Activated naive CD4-positive, alpha-beta T cell treated with anti-CD3 and anti-CD28 coated beads, Interleukin-2, amount 10 ng/mL, durations not matched to agents 7 days and 5 days (primary cell): ENCODE measurements around the gene RENBP.

Experiments
- CTCF ChIA-PET: fragments of 350-600 bp; sonication (Branson Sonifier 250); formaldehyde crosslinking; loops from one replicate; lab custom pipeline; 2021; ENCODE audit warnings: antibody characterized with exemption; lab: Charles Lee
- DNase-seq: peaks from one replicate; pipeline ENCODE4 v3.0.0-alpha.2; 2020
- H3K27ac Mint-ChIP-seq: one replicate; pipeline ENCODE4 v1.8.0; 2021; ENCODE audit warnings: mild to moderate bottlenecking, moderate library complexity, mixed read lengths
- H3K27me3 Mint-ChIP-seq: one replicate; pipeline ENCODE4 v1.8.0; 2021; ENCODE audit warnings: mild to moderate bottlenecking, mixed read lengths
- H3K36me3 Mint-ChIP-seq: one replicate; pipeline ENCODE4 v1.8.0; 2021; ENCODE audit warnings: mixed read lengths
- H3K4me1 Mint-ChIP-seq: one replicate; pipeline ENCODE4 v1.8.0; 2021; ENCODE audit warnings: mixed read lengths
- H3K4me3 Mint-ChIP-seq: one replicate; pipeline ENCODE4 v1.8.0; 2021; ENCODE audit warnings: mild to moderate bottlenecking, moderate library complexity, mixed read lengths
- H3K9me3 Mint-ChIP-seq: one replicate; pipeline ENCODE4 v1.8.0; 2021; ENCODE audit warnings: mixed read lengths

RENBP gene

GRCh38 chrX:153921070-153921469 is 23.4 kb downstream of the RENBP start:
- Mint-ChIP-seq H3K27ac (no peak overlapping the region), H3K4me3 (no peak overlapping the region), H3K36me3 (peaks cover 44% of the 10 kb centered on the region), H3K4me1 (peaks cover 23% of the 10 kb centered on the region), H3K9me3 (no peaks in the 10 kb centered on the region), H3K27me3 (no peaks in the 10 kb centered on the region)
- CTCF ChIA-PET = interaction anchor here (1.4 to 14.7 kb wide), 2 partner anchors 10 to 27 kb away, joined by 4 to 241 read pairs; partner anchors contain the start of gene RENBP
- no peak for DNase-seq

GRCh38 chrX:153920546-153920945 is 23.9 kb downstream of the RENBP start:
- CTCF ChIA-PET = interaction anchor here (1.4 to 14.7 kb wide), 2 partner anchors 9 to 28 kb away, joined by 4 to 241 read pairs; partner anchors contain the start of gene RENBP
- H3K4me3 Mint-ChIP-seq = no peak overlapping the region
- H3K27ac Mint-ChIP-seq = no peak overlapping the region
- peaks cover 47% of the 10 kb centered on the region for H3K36me3 Mint-ChIP-seq
- H3K27me3 Mint-ChIP-seq = no peaks in the 10 kb centered on the region
- H3K9me3 Mint-ChIP-seq = no peaks in the 10 kb centered on the region
- no peak for DNase-seq
- peaks cover 23% of the 10 kb centered on the region for H3K4me1 Mint-ChIP-seq

GRCh38 chrX:153919281-153919680 is 25.2 kb downstream of the RENBP start:
- H3K4me3 Mint-ChIP-seq = no peak overlapping the region
- H3K9me3 Mint-ChIP-seq = no peaks in the 10 kb centered on the region
- no peak overlapping the region for H3K27ac Mint-ChIP-seq
- H3K27me3 Mint-ChIP-seq = no peaks in the 10 kb centered on the region
- H3K4me1 Mint-ChIP-seq = peaks cover 21% of the 10 kb centered on the region
- CTCF ChIA-PET = no interaction called here
- DNase-seq = no peak
- peaks cover 37% of the 10 kb centered on the region for H3K36me3 Mint-ChIP-seq

GRCh38 chrX:153917869-153918268 is 26.6 kb downstream of the RENBP start:
- Mint-ChIP-seq H3K4me3 (no peak overlapping the region), H3K36me3 (peaks cover 36% of the 10 kb centered on the region), H3K27ac (no peak overlapping the region), H3K9me3 (no peaks in the 10 kb centered on the region), H3K27me3 (no peaks in the 10 kb centered on the region), H3K4me1 (peaks cover 12% of the 10 kb centered on the region)
- DNase-seq = no peak
- CTCF ChIA-PET = no interaction called here

GRCh38 chrX:153913701-153914100 is 30.7 kb downstream of the RENBP start:
- Mint-ChIP-seq H3K36me3 (peaks cover 25% of the 10 kb centered on the region), H3K27ac (no peak overlapping the region), H3K4me1 (peaks cover 6% of the 10 kb centered on the region), H3K27me3 (no peaks in the 10 kb centered on the region), H3K4me3 (no peak overlapping the region), H3K9me3 (no peaks in the 10 kb centered on the region)
- CTCF ChIA-PET = no interaction called here
- DNase-seq = no peak

- Mint-ChIP-seq H3K4me3 (no peak overlapping the region), H3K36me3 (peaks cover 28% of the 10 kb centered on the region), H3K4me1 (peaks cover 6% of the 10 kb centered on the region), H3K9me3 (no peaks in the 10 kb centered on the region), H3K27ac (no peak overlapping the region), H3K27me3 (no peaks in the 10 kb centered on the region)
- no peak for DNase-seq
- CTCF ChIA-PET = interaction anchor here (1.5 kb wide), 2 partner anchors 10 to 12 kb away, joined by 4 to 5 read pairs; no protein-coding TSS in a partner anchor
Measured at GRCh38 chrX:153913211-153913610, 31.2 kb downstream of the RENBP start.

GRCh38 chrX:153911798-153912197 is 32.6 kb downstream of the RENBP start:
- H3K27me3 Mint-ChIP-seq = no peaks in the 10 kb centered on the region
- no peaks in the 10 kb centered on the region for H3K9me3 Mint-ChIP-seq
- CTCF ChIA-PET = interaction anchor here (1.5 to 1.6 kb wide), 3 partner anchors 8 to 13 kb away, joined by 4 to 5 read pairs (median 4); no protein-coding TSS in a partner anchor
- H3K4me1 Mint-ChIP-seq = peaks cover 6% of the 10 kb centered on the region
- H3K36me3 Mint-ChIP-seq = peaks cover 22% of the 10 kb centered on the region
- H3K27ac Mint-ChIP-seq = peak overlapping the region; percentile 81
- H3K4me3 Mint-ChIP-seq = no peak overlapping the region
- DNase-seq = no peak

- Mint-ChIP-seq H3K4me3 (no peak overlapping the region), H3K27me3 (no peaks in the 10 kb centered on the region), H3K27ac (no peak overlapping the region), H3K4me1 (peaks cover 6% of the 10 kb centered on the region), H3K9me3 (no peaks in the 10 kb centered on the region), H3K36me3 (peaks cover 14% of the 10 kb centered on the region)
- no peak for DNase-seq
- CTCF ChIA-PET = interaction anchor here (1.6 kb wide), 1 partner anchor 10 kb away, joined by 4 read pairs; no protein-coding TSS in a partner anchor
Measured at GRCh38 chrX:153910446-153910845, 34.0 kb downstream of the RENBP start.

GRCh38 chrX:153909980-153910360 is 34.5 kb downstream of the RENBP start:
- Mint-ChIP-seq H3K9me3 (no peaks in the 10 kb centered on the region), H3K4me3 (no peak overlapping the region), H3K27ac (no peak overlapping the region), H3K36me3 (peaks cover 14% of the 10 kb centered on the region), H3K27me3 (no peaks in the 10 kb centered on the region), H3K4me1 (peaks cover 6% of the 10 kb centered on the region)
- no peak for DNase-seq
- CTCF ChIA-PET = no interaction called here

- Mint-ChIP-seq H3K36me3 (peaks cover 14% of the 10 kb centered on the region), H3K27me3 (no peaks in the 10 kb centered on the region), H3K4me3 (no peak overlapping the region), H3K27ac (no peak overlapping the region), H3K9me3 (no peaks in the 10 kb centered on the region), H3K4me1 (peaks cover 9% of the 10 kb centered on the region)
- CTCF ChIA-PET = interaction anchor here (1.0 kb wide), 1 partner anchor 38 kb away, joined by 3 read pairs; no protein-coding TSS in a partner anchor
- no peak for DNase-seq
Measured at GRCh38 chrX:153909024-153909979, 35.1 kb downstream of the RENBP start.

- DNase-seq = no peak
- Mint-ChIP-seq H3K36me3 (peaks cover 11% of the 10 kb centered on the region), H3K4me3 (no peak overlapping the region), H3K9me3 (no peaks in the 10 kb centered on the region), H3K27me3 (no peaks in the 10 kb centered on the region), H3K27ac (no peak overlapping the region), H3K4me1 (peaks cover 18% of the 10 kb centered on the region)
- CTCF ChIA-PET = interaction anchor here (1.0 kb wide), 1 partner anchor 39 kb away, joined by 3 read pairs; no protein-coding TSS in a partner anchor
Measured at GRCh38 chrX:153908219-153908860, 36.1 kb downstream of the RENBP start.

- Mint-ChIP-seq H3K36me3 (peaks cover 11% of the 10 kb centered on the region), H3K9me3 (no peaks in the 10 kb centered on the region), H3K27ac (no peak overlapping the region), H3K27me3 (no peaks in the 10 kb centered on the region), H3K4me1 (peaks cover 22% of the 10 kb centered on the region), H3K4me3 (no peak overlapping the region)
- no peak for DNase-seq
- CTCF ChIA-PET = interaction anchor here (1.1 kb wide), 1 partner anchor 40 kb away, joined by 7 read pairs; no protein-coding TSS in a partner anchor
Measured at GRCh38 chrX:153907456-153907855, 37.0 kb downstream of the RENBP start.

GRCh38 chrX:153906126-153906917 is 38.1 kb downstream of the RENBP start:
- H3K27me3 Mint-ChIP-seq = peaks cover 4% of the 10 kb centered on the region
- H3K9me3 Mint-ChIP-seq = no peaks in the 10 kb centered on the region
- no peak overlapping the region for H3K4me3 Mint-ChIP-seq
- H3K36me3 Mint-ChIP-seq = peaks cover 5% of the 10 kb centered on the region
- CTCF ChIA-PET = interaction anchor here (0.9 to 1.1 kb wide), 2 partner anchors 41 to 53 kb away, joined by 3 to 7 read pairs; no protein-coding TSS in a partner anchor
- DNase-seq = no peak
- peaks cover 23% of the 10 kb centered on the region for H3K4me1 Mint-ChIP-seq
- H3K27ac Mint-ChIP-seq = peak overlapping the region; percentile 42
